ENCODE data around the gene TRIM59. TPM values are rescaled to one million over a fixed set of nuclear protein-coding genes. Genes with fewer than 3 reads are reported as not detected.

TRIM59 gene, protein sequence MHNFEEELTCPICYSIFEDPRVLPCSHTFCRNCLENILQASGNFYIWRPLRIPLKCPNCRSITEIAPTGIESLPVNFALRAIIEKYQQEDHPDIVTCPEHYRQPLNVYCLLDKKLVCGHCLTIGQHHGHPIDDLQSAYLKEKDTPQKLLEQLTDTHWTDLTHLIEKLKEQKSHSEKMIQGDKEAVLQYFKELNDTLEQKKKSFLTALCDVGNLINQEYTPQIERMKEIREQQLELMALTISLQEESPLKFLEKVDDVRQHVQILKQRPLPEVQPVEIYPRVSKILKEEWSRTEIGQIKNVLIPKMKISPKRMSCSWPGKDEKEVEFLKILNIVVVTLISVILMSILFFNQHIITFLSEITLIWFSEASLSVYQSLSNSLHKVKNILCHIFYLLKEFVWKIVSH
- polyA plus RNA-seq, result under 1 TPM; 0.22 to 0.72 (median 0.22) TPM

DNA sequence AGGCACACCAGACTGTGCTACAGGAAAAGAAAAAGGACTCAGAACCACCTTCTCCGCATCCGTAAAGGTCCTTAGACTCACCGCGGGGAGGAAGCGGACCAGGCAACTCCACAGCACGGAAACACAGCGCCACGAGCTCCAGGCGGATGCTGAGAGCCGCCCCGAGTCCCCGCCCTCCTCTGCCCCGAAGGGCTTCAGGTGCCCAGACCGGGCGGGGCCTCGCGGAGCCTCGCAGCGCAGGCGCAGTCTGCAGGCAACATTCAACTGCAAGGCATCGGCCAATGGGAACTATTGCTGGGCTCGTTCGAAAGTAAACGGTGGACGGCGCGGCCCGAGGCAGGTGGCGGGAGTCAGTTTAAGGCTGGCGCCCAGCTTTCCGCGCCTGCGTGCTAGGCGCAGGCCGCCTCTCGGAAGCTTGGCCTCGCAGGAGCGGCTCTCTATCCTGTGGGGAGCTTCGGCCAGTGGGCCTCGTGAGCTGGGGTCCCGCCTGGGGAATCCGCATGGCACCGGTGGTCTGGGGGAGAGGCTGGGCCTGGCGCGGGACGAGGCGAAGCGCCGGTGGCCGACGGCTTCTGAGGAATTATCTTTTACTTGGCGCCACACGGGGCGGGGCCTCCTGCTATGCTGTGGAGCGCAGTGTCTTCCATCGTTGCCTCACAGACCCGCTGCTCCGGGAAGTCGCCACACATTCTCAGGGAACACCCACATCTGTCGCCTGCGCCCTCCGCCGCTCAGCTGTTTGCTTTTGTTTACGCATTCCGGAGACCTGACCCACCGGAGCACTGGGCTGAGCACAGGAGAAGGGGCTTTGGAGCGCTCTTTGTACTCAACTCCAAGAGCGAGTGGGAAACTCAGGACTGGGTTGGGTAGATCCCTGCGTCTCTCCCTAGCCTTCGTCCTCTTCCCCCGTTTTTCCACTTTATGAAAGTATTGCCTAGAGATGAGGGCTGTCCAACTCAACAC lies at the start of gene TRIM59:
Gene TRIM59, minus strand, starts transcription at position 151 of the 963 bp plus-strand sequence. CDS start 10,603 bp downstream, outside the sequence.
- H3K27ac ChIP-seq (ENCODE audit: low read depth, low read length), result no peak within 1 kb of the TSS
- 10 to 11% (median 11%) methylated on average over 66 to 71 of the region's 71 CpGs for WGBS, 3 donors

- H3K27ac ChIP-seq (ENCODE audit: low read depth, low read length), result no peak overlapping the region
- 97 to 100% (median 97%) methylated on average over 1 of the region's 1 CpG for WGBS, 3 donors
Observed at GRCh38 chr3:160498202-160498601, 48.6 kb upstream of the TRIM59 start.

DNA sequence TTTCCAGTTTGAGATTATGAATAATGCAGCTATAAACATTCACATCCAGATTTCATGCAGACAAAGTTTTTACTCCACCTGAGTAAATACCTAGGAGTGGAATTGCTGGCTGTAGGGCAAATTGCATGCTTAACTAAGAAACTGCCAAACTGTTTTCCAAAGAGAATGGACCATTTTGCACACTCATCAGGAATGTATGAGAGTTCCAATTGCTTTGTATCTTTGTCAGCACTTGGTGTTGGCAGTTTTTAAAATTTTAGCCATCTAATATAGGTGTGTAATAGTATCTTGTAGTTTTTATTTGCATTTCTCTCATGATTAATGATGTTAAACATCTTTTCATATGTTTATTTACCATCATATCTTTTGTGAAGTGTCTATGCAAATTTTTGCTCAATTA lies 40.6 kb upstream of the TRIM59 start:
- no peak overlapping the region for H3K27ac ChIP-seq (ENCODE audit: low read depth, low read length)

- no peak overlapping the region for H3K27ac ChIP-seq (ENCODE audit: low read depth, low read length)
- WGBS, 3 donors, result 3 to 9% (median 5%) methylated on average over 2 of the region's 2 CpGs
Observed at GRCh38 chr3:160486459-160486869, 36.9 kb upstream of the TRIM59 start.

DNA sequence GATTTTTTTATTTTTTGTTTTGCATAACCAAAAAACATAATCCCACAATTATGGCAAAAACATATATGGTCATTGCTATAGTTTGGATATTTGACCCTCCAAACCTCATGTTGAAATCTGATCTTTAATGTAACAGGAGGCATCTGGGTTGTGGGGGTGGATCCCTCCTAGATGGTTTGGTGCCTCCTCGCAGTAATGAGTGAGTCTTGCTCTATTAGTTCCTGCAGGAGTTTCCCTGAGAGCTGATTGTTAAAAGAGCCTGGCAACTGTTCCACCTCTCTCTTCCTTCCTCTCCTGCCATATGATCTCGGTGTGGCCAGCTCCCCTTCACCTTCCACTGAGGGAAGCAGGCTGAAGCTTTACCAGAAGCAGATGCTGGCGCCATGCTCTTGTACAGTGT lies 33.2 kb upstream of the TRIM59 start:
- H3K27ac ChIP-seq (ENCODE audit: low read depth, low read length), result no peak overlapping the region
- WGBS, 3 donors, result 67 to 87% (median 68%) methylated on average over 3 of the region's 3 CpGs

- H3K27ac ChIP-seq (ENCODE audit: low read depth, low read length), result no peak overlapping the region
- 77 to 91% (median 81%) methylated on average over 6 of the region's 6 CpGs for WGBS, 3 donors
Observed at GRCh38 chr3:160481856-160482255, 32.3 kb upstream of the TRIM59 start.

DNA sequence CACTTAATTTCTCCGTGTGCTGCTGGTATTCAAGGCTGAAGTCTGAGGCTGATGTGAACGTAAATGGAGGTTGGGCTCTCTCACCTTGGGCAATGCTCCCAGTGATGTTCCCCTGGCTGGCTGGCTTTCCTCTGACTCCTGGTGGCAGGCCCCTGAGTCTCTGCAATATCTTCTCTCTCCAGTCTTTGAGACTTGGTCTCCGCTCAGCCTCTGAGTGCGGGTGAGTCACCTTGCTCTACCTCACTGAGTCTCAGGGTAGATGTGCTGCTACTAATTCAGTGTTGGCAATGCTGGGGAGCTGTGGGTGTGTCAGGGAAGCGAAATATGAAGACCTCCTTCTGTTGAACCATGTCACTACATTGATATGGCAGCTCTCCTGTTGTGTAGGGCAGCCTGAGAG lies 31.3 kb upstream of the TRIM59 start:
- H3K27ac ChIP-seq (ENCODE audit: low read depth, low read length), result no peak overlapping the region
- 89 to 98% (median 92%) methylated on average over 5 of the region's 5 CpGs for WGBS, 3 donors

DNA sequence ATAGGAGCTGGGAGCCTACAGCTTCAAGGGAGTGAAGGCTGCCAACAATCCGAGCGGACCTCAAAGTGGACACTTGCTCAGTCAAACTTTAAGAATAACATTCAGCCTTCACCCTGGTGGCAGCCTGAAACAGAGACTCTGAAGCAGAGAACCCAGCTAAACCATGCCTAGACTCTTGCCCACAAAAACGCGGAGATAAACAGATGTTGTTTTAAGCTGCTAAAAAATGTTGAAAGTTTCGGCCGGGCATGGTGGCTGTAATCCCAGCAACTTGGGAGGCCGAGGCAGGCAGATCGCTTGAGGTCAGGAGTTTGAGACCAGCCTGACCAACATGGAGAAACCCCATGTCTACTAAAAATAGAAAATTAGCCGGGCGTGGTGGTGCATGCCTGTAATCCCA lies 29.8 kb upstream of the TRIM59 start:
- no peak overlapping the region for H3K27ac ChIP-seq (ENCODE audit: low read depth, low read length)
- WGBS, 3 donors, result 91 to 93% (median 93%) methylated on average over 10 of the region's 10 CpGs

GRCh38 chr3:160478338-160478737 lies 28.8 kb upstream of the TRIM59 start:
- H3K27ac ChIP-seq (ENCODE audit: low read depth, low read length), result no peak overlapping the region
- 78 to 89% (median 81%) methylated on average over 5 of the region's 5 CpGs for WGBS, 3 donors

DNA sequence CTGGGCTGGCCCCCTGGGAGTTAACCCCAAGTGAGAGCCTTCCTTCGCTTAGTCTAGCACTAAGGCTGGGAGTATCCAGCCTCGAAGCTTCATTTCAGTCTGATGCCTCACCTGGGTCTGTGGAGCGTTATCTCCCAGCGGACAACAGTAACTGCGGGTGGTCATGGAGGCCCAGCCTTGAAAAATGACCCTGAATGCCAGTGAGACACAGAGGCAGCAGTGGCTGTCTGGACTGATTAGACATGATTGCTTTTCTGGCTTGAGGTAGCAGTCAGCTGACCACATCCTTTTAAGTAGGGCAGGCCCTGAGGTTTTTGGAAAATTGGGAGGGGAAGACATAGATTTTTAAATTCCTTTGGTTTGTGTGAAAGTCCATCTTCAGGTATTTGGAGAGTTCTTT lies 28.2 kb upstream of the TRIM59 start:
- WGBS, 3 donors, result 56 to 71% (median 67%) methylated on average over 5 of the region's 5 CpGs
- H3K27ac ChIP-seq (ENCODE audit: low read depth, low read length), result no peak overlapping the region

DNA sequence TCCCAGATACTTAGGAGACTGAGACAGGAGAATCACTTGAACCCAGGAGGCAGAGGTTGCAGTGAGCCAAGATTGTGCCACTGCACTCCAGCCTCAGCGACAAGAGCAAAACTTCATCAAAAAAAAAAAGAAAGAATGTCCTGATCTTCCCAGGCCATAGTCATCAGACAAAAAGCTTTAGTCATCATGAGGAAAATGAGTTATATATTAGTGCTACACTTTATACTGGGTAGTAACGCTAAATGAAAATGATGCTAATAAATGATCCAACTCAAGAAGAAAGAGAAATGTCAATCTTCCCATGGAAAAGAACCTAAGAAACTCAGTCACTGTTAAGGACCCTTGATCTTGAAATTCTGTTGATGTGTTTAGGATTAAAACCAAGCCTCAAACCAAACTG lies 26.3 kb upstream of the TRIM59 start:
- 94 to 97% (median 94%) methylated on average over 2 of the region's 2 CpGs for WGBS, 3 donors
- no peak overlapping the region for H3K27ac ChIP-seq (ENCODE audit: low read depth, low read length)

- WGBS, 3 donors, result 69 to 88% (median 69%) methylated on average over 2 of the region's 2 CpGs
- no peak overlapping the region for H3K27ac ChIP-seq (ENCODE audit: low read depth, low read length)
Observed at GRCh38 chr3:160475153-160475552, 25.6 kb upstream of the TRIM59 start.

DNA sequence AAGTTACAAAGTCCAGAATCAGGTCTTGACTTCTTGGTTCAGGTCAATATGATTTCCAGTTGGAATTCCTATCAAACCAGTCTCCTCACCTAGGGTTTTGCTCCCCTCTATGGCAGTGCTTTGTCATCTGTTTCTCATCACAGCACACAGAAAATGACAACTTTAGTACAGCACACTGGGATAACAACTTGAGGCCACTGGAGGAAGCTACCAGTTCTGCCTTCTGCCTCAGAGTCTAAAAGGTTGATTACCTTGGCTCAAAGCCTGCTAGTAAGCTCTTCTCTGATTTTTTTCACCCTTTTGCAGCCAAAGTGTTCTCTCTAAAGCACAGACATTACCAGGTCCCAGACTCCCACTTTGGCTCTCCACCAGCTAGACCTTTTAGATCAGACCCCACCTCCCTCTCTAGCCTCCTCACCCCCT lies 24.8 kb upstream of the TRIM59 start:
- no peak overlapping the region for H3K27ac ChIP-seq (ENCODE audit: low read depth, low read length)

- H3K27ac ChIP-seq (ENCODE audit: low read depth, low read length), result no peak overlapping the region
- 50 to 70% (median 67%) methylated on average over 1 of the region's 1 CpG for WGBS, 3 donors
Observed at GRCh38 chr3:160473978-160474377, 24.4 kb upstream of the TRIM59 start.

- 48 to 61% (median 60%) methylated on average over 1 of the region's 1 CpG for WGBS, 3 donors
- no peak overlapping the region for H3K27ac ChIP-seq (ENCODE audit: low read depth, low read length)
Observed at GRCh38 chr3:160473221-160473620, 23.6 kb upstream of the TRIM59 start.

- 54 to 79% (median 72%) methylated on average over 2 of the region's 2 CpGs for WGBS, 3 donors
- no peak overlapping the region for H3K27ac ChIP-seq (ENCODE audit: low read depth, low read length)
Observed at GRCh38 chr3:160472344-160472743, 22.8 kb upstream of the TRIM59 start.

DNA sequence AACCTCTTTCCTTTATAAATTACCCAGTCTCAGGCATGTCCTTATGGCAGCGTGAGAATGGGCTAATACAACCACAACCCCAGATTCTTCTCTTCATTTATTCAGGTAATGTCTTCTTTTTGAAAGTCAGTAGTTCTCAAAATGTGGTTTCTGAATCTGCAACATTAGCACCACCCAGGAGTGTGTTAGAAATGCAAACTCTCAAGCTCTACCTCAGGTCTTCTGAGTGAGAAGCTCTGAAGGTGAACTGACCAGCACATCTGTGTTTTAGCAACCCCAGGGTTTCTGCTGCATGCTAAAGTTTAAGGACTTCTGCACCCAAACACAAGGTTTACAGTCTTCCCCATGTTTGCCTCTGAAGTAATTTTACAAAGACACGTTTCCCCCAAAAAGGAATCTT lies 22.3 kb upstream of the TRIM59 start:
- H3K27ac ChIP-seq (ENCODE audit: low read depth, low read length), result no peak overlapping the region
- WGBS, 3 donors, result 61 to 89% (median 88%) methylated on average over 2 of the region's 2 CpGs

- no peak overlapping the region for H3K27ac ChIP-seq (ENCODE audit: low read depth, low read length)
- WGBS, 3 donors, result 85 to 91% (median 89%) methylated on average over 5 of the region's 5 CpGs
Observed at GRCh38 chr3:160470181-160470580, 20.6 kb upstream of the TRIM59 start.

DNA sequence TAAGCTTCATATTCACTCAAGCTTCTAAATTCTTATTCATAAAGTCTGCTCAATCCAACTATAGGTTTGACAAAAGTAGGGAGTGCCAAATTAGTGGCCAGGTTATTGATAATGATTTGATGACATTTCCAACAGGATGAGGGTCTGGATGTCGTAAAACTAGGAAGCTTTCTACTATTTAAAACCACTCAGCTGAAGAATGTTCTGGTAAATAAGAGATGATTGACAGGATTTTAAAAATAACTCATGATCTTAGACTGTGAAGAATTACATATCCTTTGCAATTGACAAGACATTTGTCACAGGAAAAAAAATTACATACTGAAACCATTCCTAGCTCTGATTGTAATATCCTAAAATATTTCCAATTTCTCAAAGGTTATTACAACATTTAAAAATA lies 15.4 kb upstream of the TRIM59 start:
- H3K27ac ChIP-seq (ENCODE audit: low read depth, low read length), result no peak overlapping the region
- WGBS, 3 donors, result 75 to 89% (median 76%) methylated on average over 1 of the region's 1 CpG
